ENCODE measurements around the gene LONRF3.
"Not testable (repeated sequence)": the region's sequence is repeated elsewhere in the genome, so short reads cannot be mapped to it uniquely, and the experiment has no call there.

The LONRF3 gene

DNA sequence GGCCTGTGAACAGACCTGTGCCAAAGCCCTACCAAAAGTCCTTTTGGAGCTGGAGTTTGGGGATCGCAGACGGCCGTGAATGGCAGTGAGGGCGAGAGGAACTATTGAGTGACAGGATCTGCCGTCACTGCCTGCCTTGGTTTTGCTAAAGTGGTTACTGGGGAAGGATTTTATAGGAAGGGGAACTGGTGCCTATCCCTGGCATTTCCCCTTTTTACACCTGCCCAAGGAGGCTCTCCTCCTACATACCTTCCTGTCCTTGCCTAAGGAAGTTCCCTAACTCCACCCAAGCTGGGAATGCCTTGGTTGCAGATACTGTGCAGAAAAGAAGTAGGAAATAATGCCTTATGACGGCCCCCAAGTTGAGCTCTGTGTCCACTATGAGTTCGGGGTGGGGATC lies 14.5 kb downstream of the LONRF3 start:
- FAIRE-seq, result no peak

- no peak for FAIRE-seq
Observed at GRCh38 chrX:118989886-118990285, 15.5 kb downstream of the LONRF3 start.

DNA sequence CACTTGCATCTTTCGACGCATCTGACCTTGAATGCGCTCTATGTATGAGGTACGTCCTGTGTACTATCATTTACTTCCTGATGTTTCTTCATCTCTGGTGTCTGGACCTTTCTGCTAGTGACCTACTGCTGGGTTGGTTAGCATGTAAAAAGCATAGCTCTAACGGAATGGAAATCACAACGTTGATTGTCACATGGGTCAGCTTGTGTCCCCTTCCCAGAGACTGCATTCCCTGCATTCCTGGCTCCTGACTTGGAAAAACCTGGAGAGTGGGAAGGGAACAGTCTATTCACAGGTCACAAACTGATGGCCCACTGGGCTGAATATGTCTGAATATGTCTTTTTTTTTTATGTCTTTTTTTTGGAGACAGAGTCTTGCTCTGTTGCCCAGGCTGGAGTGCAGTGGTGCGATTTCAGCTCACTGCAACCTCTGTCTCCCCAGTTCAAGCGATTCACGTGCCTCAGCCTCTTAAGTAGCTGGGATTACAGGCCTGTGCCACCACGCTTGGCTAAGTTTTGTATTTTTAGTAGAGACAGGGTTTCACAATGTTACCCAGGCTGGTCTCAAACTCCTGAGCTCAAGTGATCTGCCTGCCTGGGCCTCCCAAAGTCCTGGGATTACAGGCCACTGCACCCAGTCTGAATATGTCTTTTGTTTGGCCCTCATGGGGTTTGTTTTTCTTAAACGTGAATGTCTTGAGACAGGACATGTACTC lies 16.3 kb downstream of the LONRF3 start:
- no peak for FAIRE-seq

- FAIRE-seq, result not testable (repeated sequence)
Observed at GRCh38 chrX:118992441-118993121, 18.2 kb downstream of the LONRF3 start.

DNA sequence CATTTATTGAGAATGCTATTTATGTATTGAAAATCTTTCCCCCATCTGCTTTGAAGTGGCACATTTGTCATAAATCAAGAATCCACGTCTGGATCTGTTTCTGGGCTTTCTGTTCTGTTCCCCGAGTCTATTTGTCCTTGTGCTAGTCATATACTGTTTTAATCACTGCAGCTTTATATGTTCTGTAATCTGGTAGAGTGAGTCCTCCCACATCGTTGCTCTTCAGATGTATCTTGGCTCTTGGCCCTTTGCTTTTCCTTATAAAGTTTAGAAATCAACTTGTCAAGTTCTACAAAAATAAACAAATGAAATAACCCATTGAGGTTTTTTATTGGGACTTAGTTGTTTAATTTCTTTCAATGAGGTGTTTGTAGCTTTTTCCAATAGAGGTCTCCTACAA lies 29.0 kb downstream of the LONRF3 start:
- no peak for FAIRE-seq

DNA sequence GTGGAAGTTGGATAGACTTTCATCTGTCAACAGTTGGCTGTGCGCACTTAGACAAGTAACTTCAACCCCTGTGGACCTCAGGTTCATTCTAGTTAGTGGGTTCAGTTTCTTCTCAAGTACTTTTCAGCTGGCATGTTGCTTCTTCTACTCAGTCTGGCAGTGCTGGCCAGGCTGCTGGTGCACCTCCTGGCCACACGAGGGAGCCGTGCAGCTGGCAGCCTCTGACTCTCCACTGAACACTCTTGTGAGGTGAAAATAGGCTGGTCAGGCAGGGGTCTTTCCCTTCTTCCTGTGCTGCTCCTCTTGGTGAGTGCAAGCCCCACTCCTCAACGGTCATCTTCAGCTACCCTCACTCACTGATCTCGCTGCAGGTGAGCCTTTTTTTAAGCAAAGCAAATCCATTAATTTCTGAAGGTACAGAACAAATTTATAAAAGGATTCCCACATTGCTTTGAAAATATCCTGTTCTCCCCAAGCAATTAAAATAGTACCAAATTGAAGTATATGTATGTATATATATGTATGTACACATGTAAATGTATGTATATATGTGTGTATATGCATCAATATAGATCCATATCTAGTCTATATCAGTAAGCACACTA lies 30.6 kb downstream of the LONRF3 start:
- peak; percentile 42 for FAIRE-seq

DNA sequence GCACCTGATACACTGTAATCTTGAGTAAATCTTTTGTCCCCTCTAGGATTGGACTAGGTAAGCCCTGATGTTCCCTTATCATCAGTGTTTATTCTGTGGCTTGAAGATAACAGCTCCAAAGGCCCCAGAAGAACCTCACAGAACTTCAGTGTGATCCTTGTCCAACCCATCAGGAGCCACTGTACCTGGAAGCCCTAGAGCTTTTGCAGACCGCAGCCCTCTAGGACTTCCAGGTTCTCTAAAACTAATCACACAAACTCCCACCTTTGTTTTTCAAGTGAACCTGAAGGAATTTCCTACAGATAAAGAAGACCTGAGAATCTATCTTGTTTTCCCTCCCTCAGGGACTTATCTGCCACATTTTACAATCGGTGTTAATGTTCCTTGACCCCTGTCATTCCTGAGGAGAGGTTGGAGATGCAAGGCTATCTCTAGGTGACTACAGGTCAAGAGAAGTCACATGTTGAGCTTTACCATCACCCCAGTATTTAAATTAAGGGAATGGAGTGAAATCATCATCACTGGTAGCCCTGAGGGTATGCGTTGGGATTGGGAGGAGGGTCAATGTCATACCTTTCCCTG lies 32.9 kb downstream of the LONRF3 start:
- FAIRE-seq, result no peak

GRCh38 chrX:119008110-119008744 lies 33.8 kb downstream of the LONRF3 start:
- FAIRE-seq, result no peak

GRCh38 chrX:119009071-119009470 lies 34.7 kb downstream of the LONRF3 start:
- FAIRE-seq, result no peak

DNA sequence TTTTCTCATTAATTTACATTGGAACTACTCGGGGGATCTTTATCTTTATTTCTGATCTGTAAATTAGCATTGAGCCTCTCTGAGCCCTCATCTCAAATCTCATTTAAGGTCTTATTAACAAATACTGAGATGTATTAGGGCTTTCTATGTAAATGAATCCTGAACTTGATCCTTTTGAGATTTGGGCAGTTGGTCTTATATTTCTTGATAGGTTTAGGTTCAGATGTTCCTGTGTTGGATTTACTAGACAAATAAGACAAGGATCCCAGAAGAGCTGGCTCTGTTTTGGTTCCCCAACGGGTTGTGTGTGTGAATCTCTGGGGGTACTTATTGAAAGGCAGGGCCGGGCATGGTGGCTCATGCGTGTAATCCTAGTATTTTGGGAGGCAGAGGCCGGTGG lies 36.1 kb downstream of the LONRF3 start:
- no peak for FAIRE-seq

GRCh38 chrX:119013164-119013563 lies 38.7 kb downstream of the LONRF3 start:
- FAIRE-seq, result no peak

DNA sequence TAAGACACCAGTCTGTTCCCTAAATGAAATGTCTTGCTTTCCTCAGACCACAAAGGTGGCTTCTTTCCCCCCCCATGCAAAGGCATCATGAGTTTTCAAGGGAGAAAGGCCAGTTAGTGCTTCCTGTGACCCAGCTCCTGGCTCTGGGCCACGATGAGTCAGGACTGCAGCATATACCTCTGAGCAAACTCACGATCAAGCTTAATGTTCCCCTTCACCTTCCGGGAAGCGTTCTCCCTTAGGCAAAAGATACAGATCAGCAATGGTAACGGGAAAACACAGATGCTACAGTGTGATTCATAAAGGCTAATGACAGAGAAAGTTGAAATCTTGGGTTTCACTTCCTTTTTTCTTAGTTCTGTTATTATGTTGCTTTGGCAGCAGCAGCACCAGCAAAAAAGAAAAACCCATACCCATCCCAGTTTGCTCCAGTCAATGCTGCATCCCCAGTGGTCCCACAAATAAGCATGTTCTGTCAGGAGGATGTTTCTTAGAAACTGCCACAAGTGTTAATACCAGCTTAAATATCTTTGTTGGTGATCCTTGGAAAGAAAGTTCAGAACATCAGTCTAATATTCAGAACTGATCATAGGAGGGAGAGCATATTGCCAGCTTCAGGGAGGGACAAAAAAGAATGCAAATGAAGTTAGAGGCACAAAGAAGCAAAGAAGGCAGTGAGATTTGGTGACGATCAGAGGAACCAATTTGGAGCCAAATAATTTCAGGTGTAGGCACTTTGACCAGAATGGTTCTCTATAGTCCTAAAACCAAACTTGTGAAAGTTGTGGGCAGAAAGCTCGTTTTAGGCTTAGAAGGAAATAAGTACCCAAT lies 41.2 kb downstream of the LONRF3 start:
- FAIRE-seq, result no peak

DNA sequence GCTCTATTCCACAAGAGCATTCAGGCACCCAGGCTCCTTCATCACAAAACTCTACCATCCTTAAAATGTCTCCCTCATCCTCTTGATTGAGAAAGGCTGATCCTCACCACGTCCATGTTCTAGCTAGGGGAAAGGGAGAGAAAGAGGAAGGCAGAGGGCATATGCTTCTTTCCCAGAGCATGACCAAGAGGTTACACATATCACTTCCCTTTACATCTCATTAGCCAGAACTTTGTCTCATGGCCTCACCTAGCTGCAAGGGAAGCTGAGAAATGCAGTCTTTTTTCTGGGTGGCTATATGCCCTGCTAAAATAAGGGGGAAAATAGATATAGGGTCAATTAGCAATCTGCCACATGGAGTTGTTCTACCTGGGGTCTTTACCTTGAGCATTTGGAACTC lies 42.7 kb downstream of the LONRF3 start:
- no peak for FAIRE-seq

DNA sequence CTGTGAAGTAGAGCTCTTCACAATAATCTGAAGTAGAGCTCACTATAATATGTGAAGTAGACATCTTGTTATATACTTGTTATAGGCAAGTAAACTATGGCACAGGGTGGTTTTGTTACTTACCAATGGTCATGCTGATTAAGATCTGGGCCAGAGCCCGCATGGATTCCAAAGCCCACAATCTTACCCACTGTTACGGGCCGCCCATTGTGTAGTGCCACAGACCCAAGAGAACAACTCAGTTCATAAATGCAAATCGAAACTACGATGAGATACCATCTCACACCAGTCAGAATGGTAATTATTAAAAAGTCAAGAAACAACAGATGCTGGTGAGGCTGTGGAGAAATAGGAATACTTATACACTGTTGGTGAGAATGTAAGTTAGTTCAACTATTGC lies 51.5 kb downstream of the LONRF3 start:
- no peak for FAIRE-seq

GRCh38 chrX:119026344-119026743 lies 51.9 kb downstream of the LONRF3 start:
- not testable (repeated sequence) for FAIRE-seq

DNA sequence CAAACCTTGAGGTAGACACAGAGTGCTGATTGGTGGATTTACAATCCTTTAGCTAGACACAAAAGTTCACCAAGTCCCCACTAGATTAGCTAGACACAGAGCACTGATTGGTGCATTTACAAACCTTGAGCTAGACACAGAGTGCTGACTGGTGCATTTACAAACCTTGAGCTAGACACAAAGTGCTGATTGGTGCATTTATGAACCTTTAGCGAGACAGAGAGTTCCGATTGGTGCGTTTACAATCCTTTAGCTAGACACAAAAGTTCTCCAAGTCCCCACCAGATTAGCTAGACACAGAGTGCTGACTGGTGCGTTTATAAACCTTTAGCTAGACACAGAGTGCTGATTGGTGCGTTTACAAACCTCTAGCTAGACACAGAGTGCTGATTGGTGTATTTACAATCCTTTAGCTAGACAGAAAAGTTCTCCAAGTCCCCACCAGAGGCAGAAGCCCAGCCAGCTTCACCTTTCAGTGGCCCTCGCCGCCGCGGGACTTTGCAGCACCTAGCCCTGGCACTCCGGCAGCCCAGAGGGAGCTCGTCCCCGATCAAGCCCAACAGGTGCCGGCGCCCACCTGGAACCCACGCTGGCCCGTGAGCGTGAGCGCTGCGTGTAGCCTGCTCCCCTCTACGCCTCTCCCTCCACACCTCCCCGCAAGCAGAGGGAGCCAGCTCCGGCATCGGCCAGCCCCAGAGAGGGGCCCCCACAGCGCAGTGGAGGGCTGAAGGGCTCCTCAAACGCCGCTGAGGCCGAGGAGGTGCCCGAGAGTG lies 53.7 kb downstream of the LONRF3 start:
- FAIRE-seq, result not testable (repeated sequence)

DNA sequence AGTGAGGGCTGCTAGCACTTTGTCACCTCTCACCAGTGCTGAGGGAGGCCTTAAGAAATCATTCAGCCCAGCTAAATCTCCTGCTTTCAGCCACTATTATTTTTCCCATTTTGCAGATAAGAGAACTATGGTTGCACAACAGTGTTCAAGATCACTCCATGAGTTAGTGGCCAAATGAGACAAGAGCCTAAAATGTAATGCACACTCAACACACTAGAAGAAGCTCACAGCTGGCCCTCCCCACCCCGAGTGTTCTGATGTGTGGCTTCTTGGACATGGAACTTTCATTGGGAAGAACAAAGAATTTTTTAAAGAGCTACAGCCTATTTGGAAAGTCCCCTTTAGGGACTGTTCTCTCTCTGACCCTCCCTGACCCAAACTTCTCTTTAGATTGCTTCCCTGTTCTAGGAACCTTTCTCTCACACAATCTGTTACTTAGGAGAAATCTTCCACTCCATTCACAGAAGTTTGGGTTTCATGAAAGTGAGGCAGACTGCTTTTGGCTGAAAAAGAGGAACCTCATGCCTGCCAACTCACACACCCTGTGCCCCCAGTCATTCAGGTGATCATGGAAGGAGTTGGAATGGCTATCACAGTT lies 54.4 kb downstream of the LONRF3 start:
- FAIRE-seq, result no peak

GRCh38 chrX:119029656-119030055 lies 55.2 kb downstream of the LONRF3 start:
- not testable (repeated sequence) for FAIRE-seq

- no peak for FAIRE-seq
Observed at GRCh38 chrX:119030990-119031389, 56.6 kb downstream of the LONRF3 start.

DNA sequence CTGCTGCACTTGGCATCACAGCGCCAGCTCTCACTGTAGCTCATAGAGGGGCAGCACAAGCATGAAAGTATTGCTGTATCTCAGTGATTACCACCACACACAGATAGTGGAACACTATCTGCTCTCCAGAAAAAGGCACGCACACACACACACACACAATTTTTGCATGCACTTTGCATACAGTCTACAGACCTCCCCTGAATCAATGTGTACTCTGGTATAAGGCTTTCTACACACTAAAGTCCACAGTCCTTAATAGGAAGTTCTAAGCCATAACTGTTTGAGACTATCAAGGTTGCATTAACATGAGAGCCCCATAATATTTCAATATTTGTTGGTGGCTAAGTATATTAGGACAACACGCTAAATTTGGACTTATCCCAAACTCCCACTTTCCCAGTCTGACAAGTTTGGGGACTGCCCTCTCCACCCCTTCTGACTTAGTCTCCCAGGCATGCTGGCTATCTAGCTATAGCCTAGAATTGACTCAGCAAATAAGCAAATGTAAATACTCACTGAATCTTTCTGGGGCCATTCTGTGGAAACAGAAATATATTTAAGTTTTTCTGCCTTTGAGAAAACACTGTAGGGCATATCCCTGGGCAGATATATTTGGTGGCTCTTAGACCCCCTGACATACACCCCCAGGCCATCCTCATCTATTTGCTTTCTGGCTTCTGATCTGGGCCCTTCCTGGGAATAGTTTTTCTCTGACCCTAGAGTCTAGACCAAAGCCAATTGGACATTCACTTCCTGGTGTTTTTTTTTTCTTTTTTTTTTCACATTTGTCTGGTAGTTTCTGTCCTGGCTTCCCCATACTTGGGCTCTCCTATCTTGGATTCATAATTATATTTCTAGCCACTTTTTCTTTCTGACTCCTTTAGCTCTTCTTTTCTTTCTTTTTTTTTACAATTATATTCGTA lies 62.0 kb downstream of the LONRF3 start:
- no peak for FAIRE-seq
